ENCODE measurements around the gene PPP4R2.

DNA sequence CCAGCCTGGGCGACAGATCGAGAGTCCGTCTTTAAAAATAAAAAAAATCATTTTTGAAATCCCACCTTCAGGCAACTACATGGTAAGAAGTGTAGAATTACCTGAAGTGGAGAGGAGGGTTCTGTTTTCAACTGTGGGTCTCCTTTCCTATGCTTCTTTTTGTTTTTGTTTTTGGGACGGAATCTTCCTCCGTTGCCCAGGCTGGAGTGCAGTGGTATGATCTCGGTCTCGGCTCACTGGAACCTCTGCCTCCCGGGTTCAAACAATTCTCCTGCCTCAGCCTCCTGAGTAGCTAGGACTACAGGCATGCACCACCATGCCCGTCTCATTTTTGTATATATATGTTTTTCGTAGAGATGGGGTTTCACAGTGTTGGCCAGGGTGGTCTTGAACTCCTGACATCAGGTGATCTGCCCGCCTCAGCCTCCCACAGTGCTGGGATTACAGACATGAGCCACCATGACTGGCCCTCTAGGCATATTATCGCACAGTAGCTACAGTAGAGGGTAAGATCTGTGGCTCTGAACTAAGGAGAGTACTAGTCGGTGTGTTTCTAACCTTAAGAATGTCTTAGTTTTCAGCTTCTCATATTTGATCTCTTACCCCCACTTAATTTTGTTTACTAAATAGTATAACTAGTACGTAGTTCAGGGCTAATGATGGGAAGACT is 73.3 kb downstream of the PPP4R2 start:
- TF ChIP-seq GATA2 (IDR thresholded peaks at IDR 0.05; ENCODE audit: low read depth, low read length) (no peak), GATA3 (IDR thresholded peaks at IDR 0.05; ENCODE audit: low read depth, low read length) (no peak)

Data from SH-SY5Y (cell line).